ENCODE data around the gene CYB5B.

DNA sequence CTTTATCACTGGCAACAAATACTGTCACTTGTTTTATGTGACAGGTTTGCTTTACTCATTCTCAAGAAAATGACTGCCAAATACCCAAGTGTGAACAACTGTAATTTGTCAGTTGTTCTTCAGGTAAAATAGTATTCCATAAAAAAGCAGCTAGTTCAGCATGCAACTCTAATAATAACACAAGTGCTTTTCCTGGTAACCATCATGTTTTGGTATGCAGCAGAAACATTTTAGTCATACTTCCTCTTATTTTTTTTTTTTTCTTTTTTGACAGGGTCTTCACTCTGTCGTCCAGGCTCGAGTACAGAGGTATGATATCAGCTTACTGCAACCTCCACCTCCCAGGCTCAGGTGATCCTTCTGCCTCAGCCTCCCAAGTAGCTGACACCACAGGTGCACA, 43.2 kb upstream of the CYB5B start:
- TF ChIP-seq, protein P1, sequence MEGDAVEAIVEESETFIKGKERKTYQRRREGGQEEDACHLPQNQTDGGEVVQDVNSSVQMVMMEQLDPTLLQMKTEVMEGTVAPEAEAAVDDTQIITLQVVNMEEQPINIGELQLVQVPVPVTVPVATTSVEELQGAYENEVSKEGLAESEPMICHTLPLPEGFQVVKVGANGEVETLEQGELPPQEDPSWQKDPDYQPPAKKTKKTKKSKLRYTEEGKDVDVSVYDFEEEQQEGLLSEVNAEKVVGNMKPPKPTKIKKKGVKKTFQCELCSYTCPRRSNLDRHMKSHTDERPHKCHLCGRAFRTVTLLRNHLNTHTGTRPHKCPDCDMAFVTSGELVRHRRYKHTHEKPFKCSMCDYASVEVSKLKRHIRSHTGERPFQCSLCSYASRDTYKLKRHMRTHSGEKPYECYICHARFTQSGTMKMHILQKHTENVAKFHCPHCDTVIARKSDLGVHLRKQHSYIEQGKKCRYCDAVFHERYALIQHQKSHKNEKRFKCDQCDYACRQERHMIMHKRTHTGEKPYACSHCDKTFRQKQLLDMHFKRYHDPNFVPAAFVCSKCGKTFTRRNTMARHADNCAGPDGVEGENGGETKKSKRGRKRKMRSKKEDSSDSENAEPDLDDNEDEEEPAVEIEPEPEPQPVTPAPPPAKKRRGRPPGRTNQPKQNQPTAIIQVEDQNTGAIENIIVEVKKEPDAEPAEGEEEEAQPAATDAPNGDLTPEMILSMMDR (IDR thresholded peaks at IDR 0.05) = no peak
- TF ChIP-seq POLR2A (IDR thresholded peaks at IDR 0.05) = no peak

All from thyroid gland (tissue), 4 donors.